Activated CD4-positive, alpha-beta T cell treated with anti-CD3 and anti-CD28 coated beads for 4 hours (primary cell): Measurements from ENCODE around the gene REC114.

Experiments used
- DNase-seq, 2 donors: peaks; one replicate each; pipeline ENCODE4 v3.0.0-alpha.2; 2020

REC114 gene

GRCh38 chr15:73608475-73608874 is 165.5 kb downstream of the REC114 start:
- no peak for DNase-seq

GRCh38 chr15:73608941-73609340 is 166.0 kb downstream of the REC114 start:
- no peak for DNase-seq
